A673 (cell line): Measurements from ENCODE around the gene RIC1. TPM values are rescaled to one million over a fixed set of nuclear protein-coding genes. Genes with fewer than 3 reads are reported as not detected.
A peak's percentile ranks its signal among the peaks of the same experiment; 100 is the strongest.
"Not testable (repeated sequence)": the region's sequence is repeated elsewhere in the genome, so short reads cannot be mapped to it uniquely, and the experiment has no call there.

Source experiments
- BruUV-seq: library from RNA; stranded (reverse); fragments of 400-500 nt; replicated peaks from 2 replicates; lab custom pipeline; 2021; lab: Mats Ljungman, UMichigan
- CTCF ChIA-PET: fragments of 300-600 bp; sonication (Branson Sonifier 250); formaldehyde crosslinking; loops from one replicate; lab custom pipeline; 2022; ENCODE audit warnings: antibody characterized with exemption; lab: Charles Lee
- POLR2A ChIA-PET: fragments of 300-600 bp; sonication (Branson Sonifier 250); formaldehyde crosslinking; loops from one replicate; lab custom pipeline; 2022; ENCODE audit warnings: antibody characterized with exemption; ENCODE audit not compliant: low non-redundant PET; lab: Charles Lee
- DNase-seq: peaks from one replicate; pipeline ENCODE4 v3.0.0-alpha.2; 2015; ENCODE audit warnings: low spot score
- H3K27ac ChIP-seq: fragments of 200-600 bp; sonication (generic); 2 replicates; pipeline ENCODE4 v1.5.1; 2016; ENCODE audit warnings: mixed run types, low read depth, mild to moderate bottlenecking, mixed read lengths, antibody characterized with exemption, low read length; ENCODE audit not compliant: poor library complexity, severe bottlenecking
- H3K27me3 ChIP-seq: fragments of 200-600 bp; sonication (generic); replicated peaks from 2 replicates; pipeline ENCODE4 v1.6.1; 2017; ENCODE audit warnings: mixed run types, low read depth, mild to moderate bottlenecking, mixed read lengths, antibody characterized with exemption, low read length; ENCODE audit not compliant: insufficient read depth, poor library complexity
- H3K36me3 ChIP-seq: fragments of 200-600 bp; sonication (generic); 2 replicates; pipeline ENCODE4 v1.6.1; 2016; ENCODE audit warnings: mixed run types, mild to moderate bottlenecking, mixed read lengths, antibody characterized with exemption, low read length; ENCODE audit not compliant: insufficient read depth, poor library complexity, severe bottlenecking
- H3K4me1 ChIP-seq: fragments of 200-600 bp; sonication (generic); 2 replicates; pipeline ENCODE4 v1.6.1; 2017; ENCODE audit warnings: mixed run types, mild to moderate bottlenecking, mixed read lengths, antibody characterized with exemption, low read length; ENCODE audit not compliant: insufficient read depth, poor library complexity, severe bottlenecking
- H3K4me3 ChIP-seq: fragments of 200-600 bp; sonication (generic); 2 replicates; pipeline ENCODE4 v1.5.1; 2016; ENCODE audit warnings: low read depth, mixed run types, mild to moderate bottlenecking, mixed read lengths, low read length; ENCODE audit not compliant: poor library complexity, severe bottlenecking
- H3K9me3 ChIP-seq: fragments of 200-600 bp; sonication (generic); 2 replicates; pipeline ENCODE4 v1.6.1; 2016; ENCODE audit warnings: mixed run types, low read depth, mild to moderate bottlenecking, mixed read lengths, antibody characterized with exemption, low read length; ENCODE audit not compliant: poor library complexity, severe bottlenecking
- EZH2 ChIP-seq: fragments of 200-600 bp; sonication (generic); IDR thresholded peaks from 2 replicates; pipeline ENCODE4 v1.6.1; 2017; ENCODE audit warnings: borderline replicate concordance, low read depth, mild to moderate bottlenecking, mixed read lengths, antibody characterized with exemption, low read length; ENCODE audit not compliant: poor library complexity, severe bottlenecking
- intact Hi-C: fragments of 100-400 bp; cut with micrococcal nuclease; formaldehyde crosslinking; loops from one replicate; pipeline ENCODE4 v1.10.0; 2022; ENCODE audit not compliant: unreplicated experiment
- total RNA-seq: library from RNA; stranded (reverse); gene quantifications from 2 replicates; pipeline ENCODE4 v1.2.3, GENCODE V29; 2021
- TF ChIP-seq, protein P1 (sequence below): fragments of 300-800, 200-600 bp; sonication (generic); conservative IDR thresholded peaks from 2 replicates; pipeline ENCODE4 v1.5.1; 2017; ENCODE audit warnings: low read depth, mild to moderate bottlenecking, antibody characterized with exemption, low read length, moderate library complexity, mixed read lengths

Gene RIC1
- total RNA-seq, 1 experiment from 2014 or later: 23.3 TPM

DNA sequence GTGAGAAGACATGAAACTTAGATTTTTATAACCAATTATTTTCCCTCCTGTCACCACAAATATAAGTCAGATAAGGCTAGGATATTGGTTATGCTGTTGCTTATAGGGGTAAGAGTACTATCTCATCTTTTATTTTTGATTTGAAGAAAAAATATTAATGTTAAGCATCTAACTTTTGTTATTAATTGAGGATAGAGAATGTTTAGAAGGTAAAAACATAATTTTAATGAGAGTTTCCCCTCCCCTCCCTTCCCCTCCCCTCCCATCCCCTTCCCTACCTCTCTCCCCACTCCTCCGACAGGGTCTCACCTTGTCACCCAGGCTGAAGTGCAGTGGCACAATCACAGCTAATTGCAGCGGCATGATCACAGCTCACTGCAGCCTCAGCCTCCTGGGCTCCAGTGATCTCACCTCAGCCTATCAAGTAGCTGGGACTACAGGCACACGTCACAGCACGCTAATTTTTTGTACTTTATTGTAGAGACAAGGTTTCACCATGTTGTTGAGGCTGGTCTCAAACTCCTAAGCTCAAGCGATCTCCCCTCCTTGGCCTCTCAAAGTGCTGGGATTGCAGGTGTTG is 86.7 kb downstream of the RIC1 start:
- ChIA-PET POLR2A (no interaction called here), CTCF (no interaction called here)
- intact Hi-C loops: no loop called here
- Histone ChIP-seq H3K36me3 (peaks cover 6% of the 10 kb centered on the region), H3K9me3 (peaks cover 7% of the 10 kb centered on the region), H3K4me1 (peaks cover 12% of the 10 kb centered on the region), H3K27ac (no peak overlapping the region), H3K27me3 (no peaks in the 10 kb centered on the region), H3K4me3 (no peak overlapping the region)
- no peak for DNase-seq
- TF ChIP-seq, protein P1, sequence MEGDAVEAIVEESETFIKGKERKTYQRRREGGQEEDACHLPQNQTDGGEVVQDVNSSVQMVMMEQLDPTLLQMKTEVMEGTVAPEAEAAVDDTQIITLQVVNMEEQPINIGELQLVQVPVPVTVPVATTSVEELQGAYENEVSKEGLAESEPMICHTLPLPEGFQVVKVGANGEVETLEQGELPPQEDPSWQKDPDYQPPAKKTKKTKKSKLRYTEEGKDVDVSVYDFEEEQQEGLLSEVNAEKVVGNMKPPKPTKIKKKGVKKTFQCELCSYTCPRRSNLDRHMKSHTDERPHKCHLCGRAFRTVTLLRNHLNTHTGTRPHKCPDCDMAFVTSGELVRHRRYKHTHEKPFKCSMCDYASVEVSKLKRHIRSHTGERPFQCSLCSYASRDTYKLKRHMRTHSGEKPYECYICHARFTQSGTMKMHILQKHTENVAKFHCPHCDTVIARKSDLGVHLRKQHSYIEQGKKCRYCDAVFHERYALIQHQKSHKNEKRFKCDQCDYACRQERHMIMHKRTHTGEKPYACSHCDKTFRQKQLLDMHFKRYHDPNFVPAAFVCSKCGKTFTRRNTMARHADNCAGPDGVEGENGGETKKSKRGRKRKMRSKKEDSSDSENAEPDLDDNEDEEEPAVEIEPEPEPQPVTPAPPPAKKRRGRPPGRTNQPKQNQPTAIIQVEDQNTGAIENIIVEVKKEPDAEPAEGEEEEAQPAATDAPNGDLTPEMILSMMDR: no peak
- TF ChIP-seq EZH2: no peak
- no TSS peak for BruUV-seq

DNA sequence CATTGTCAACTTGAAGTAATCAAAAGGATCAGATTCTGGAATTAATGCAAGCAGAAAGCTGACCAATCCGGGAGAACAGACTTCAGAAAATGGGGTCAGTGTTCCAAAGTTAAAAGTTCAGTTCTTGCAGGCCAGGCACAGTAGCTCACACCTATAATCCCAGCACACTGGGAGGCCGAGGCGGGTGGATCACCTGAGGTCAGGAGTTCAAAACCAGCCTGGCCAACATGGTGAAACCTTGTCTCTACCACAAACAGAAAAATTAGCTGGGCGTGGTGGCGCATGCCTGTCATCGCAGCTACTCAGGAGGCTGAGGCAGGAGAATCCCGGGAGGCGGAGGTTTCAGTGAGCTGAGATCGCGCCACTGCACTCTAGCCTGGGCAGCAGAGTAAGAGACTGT is 88.5 kb downstream of the RIC1 start:
- BruUV-seq, intact Hi-C loops, H3K36me3 ChIP-seq: not testable (repeated sequence)

DNA sequence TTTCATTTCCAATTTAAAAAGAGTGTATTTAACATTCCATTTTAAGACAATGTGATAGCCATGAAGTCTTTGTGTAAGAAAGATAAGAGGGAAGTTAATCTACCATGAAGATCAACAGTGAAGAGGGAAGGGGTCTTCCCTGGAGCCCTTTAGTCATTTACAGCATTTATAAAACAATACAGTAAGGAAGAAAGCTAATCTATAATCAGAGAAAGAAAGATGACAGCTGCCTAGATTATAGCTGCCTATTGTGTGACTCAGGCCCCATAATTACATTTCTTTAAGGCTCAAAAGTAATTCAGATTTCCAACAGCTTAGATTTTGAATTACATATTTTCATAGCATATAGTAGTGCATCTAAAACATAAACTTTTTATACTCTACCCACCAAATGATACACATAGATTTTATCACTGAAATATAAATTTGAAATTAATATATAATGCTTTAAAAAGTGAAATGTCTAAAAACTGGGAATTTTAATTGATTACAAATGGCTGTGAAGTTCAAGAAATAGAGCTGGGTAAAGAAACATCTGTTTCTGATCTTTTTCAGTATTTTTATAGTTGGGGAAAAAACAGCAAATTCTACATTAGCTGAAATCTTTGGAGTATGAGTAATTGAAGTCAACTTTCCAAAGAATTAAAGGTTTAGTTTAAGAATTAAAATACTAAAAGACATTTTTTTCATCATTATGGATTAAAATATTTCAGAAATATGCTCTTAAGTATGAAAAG is 89.6 kb downstream of the RIC1 start:
- H3K4me3 ChIP-seq: no peak overlapping the region
- H3K36me3 ChIP-seq: peaks cover 9% of the 10 kb centered on the region
- BruUV-seq: no TSS peak
- TF ChIP-seq, protein P1: no peak
- no peak for TF ChIP-seq EZH2
- peak; percentile 37 for DNase-seq
- no peaks in the 10 kb centered on the region for H3K27me3 ChIP-seq
- H3K9me3 ChIP-seq: peaks cover 7% of the 10 kb centered on the region
- intact Hi-C loops: no loop called here
- ChIA-PET POLR2A (no interaction called here), CTCF (interaction anchor here (0.9 kb wide), 1 partner anchor 115 kb away, joined by 5 read pairs; the partner anchor contains the start of gene ERMP1)
- H3K27ac ChIP-seq: peak overlapping the region; percentile 12
- H3K4me1 ChIP-seq: peaks cover 12% of the 10 kb centered on the region

More for the DNA sequence above, 88.5 kb downstream of the RIC1 start:
- H3K9me3 ChIP-seq, H3K4me3 ChIP-seq, DNase-seq, H3K27ac ChIP-seq, CTCF ChIA-PET, H3K27me3 ChIP-seq, POLR2A ChIA-PET: not testable (repeated sequence)
- peaks cover 12% of the 10 kb centered on the region for H3K4me1 ChIP-seq
